Hepatocyte (in vitro differentiated cells): ENCODE data around the gene WDR38. TPM values are rescaled to one million over a fixed set of nuclear protein-coding genes. Genes with fewer than 3 reads are reported as not detected.

Experiments used
- DNase-seq: peaks from one replicate; pipeline ENCODE4 v3.0.0-alpha.2; 2016; ENCODE audit warnings: low spot score
- H2AFZ ChIP-seq: fragments of 200-600 bp; sonication (generic); 2 replicates; pipeline ENCODE4 v1.6.0; 2016; ENCODE audit warnings: antibody characterized with exemption, mild to moderate bottlenecking
- H3K27ac ChIP-seq: fragments of 200-600 bp; sonication (generic); 2 replicates; pipeline ENCODE4 v1.5.1; 2016; ENCODE audit warnings: mild to moderate bottlenecking
- H3K27me3 ChIP-seq: fragments of 200-600 bp; sonication (generic); 2 replicates; pipeline ENCODE4 v1.6.1; 2016
- H3K36me3 ChIP-seq: fragments of 200-600 bp; sonication (generic); replicated peaks from 2 replicates; pipeline ENCODE4 v1.5.1; 2016; ENCODE audit warnings: low read depth; ENCODE audit not compliant: insufficient read depth
- H3K4me1 ChIP-seq: fragments of 200-600 bp; sonication (generic); 2 replicates; pipeline ENCODE4 v1.5.1; 2016; ENCODE audit warnings: mild to moderate bottlenecking, moderate library complexity; ENCODE audit not compliant: insufficient read depth
- H3K4me2 ChIP-seq: fragments of 200-600 bp; sonication (generic); 2 replicates; pipeline ENCODE4 v1.6.0; 2016
- H3K4me3 ChIP-seq: fragments of 200-600 bp; sonication (generic); 2 replicates; pipeline ENCODE4 v1.5.1; 2016; ENCODE audit warnings: mild to moderate bottlenecking
- H3K79me2 ChIP-seq: fragments of 200-600 bp; sonication (generic); 2 replicates; pipeline ENCODE4 v1.6.0; 2017; ENCODE audit warnings: mild to moderate bottlenecking
- H3K9me2 ChIP-seq: fragments of 200-600 bp; sonication (generic); replicated peaks from 2 replicates; pipeline ENCODE4 v1.6.0; 2017; ENCODE audit warnings: mild to moderate bottlenecking; ENCODE audit not compliant: insufficient read depth
- H3K9me3 ChIP-seq: fragments of 200-600 bp; sonication (generic); 2 replicates; pipeline ENCODE4 v1.5.1; 2016; ENCODE audit warnings: low read depth, mild to moderate bottlenecking
- H4K20me1 ChIP-seq: fragments of 200-600 bp; sonication (generic); 2 replicates; pipeline ENCODE4 v1.6.0; 2016; ENCODE audit warnings: mild to moderate bottlenecking; ENCODE audit not compliant: insufficient read depth, poor library complexity, severe bottlenecking
- CTCF ChIP-seq: fragments of 200-600 bp; sonication (generic); IDR thresholded peaks from 2 replicates; pipeline ENCODE4 v1.5.1; 2016; ENCODE audit warnings: antibody characterized with exemption, mild to moderate bottlenecking; ENCODE audit not compliant: poor library complexity
- EZH2 ChIP-seq: fragments of 200-600 bp; sonication (generic); IDR thresholded peaks from 2 replicates; pipeline ENCODE4 v1.6.1; 2016; ENCODE audit warnings: antibody characterized with exemption, mild to moderate bottlenecking, borderline replicate concordance
- EZH2phosphoT487 ChIP-seq: fragments of 200-600 bp; sonication (generic); IDR thresholded peaks from one replicate; pipeline ENCODE4 v1.6.1; 2018; ENCODE audit warnings: antibody characterized with exemption, mild to moderate bottlenecking, low read depth, moderate library complexity; ENCODE audit not compliant: unreplicated experiment, severe bottlenecking
- WGBS: methylation state at CpG from one replicate; pipeline ENCODE4 v1.1.6; 2016; ENCODE audit warnings: low lambda C conversion rate; ENCODE audit errors: missing lambda C conversion rate; 5-methylcytosine and 5-hydroxymethylcytosine counted together
- polyA plus RNA-seq: library from polyadenylated mRNA; unstranded; fragments of >200 nt; fragmentation: Nextera tagmentation; extraction: Ambion mirVana; gene quantifications from 2 replicates; pipeline ENCODE4 v1.2.1, GENCODE V29; 2016
- total RNA-seq: library from RNA; depleted of rRNA; stranded (reverse); fragments of >200 nt; gene quantifications from 2 replicates; pipeline ENCODE4 v1.2.3, GENCODE V29; 2014

Gene WDR38
- total and polyA plus RNA-seq, 2 experiments from 2014 or later = not detected

GRCh38 chr9:124808246-124808956, 44.9 kb upstream of the WDR38 start:
- Histone ChIP-seq H3K9me3 (no peaks in the 10 kb centered on the region), H3K9me2 (no peaks in the 10 kb centered on the region), H3K27me3 (no peaks in the 10 kb centered on the region), H3K4me2 (no peak overlapping the region), H3K36me3 (no peaks in the 10 kb centered on the region), H4K20me1 (no peaks in the 10 kb centered on the region), H3K4me3 (no peak overlapping the region), H3K27ac (no peak overlapping the region), H2AFZ (no peak overlapping the region), H3K79me2 (no peaks in the 10 kb centered on the region), H3K4me1 (peaks cover 27% of the 10 kb centered on the region)
- DNase-seq = no peak
- 88% methylated on average over 12 of the region's 12 CpGs for WGBS
- TF ChIP-seq EZH2phosphoT487 = no peak
- no peak for TF ChIP-seq CTCF
- no peak for TF ChIP-seq EZH2

- no peak for DNase-seq
- Histone ChIP-seq H3K4me3 (no peak overlapping the region), H3K9me3 (no peaks in the 10 kb centered on the region), H3K36me3 (no peaks in the 10 kb centered on the region), H2AFZ (no peak overlapping the region), H3K4me1 (peaks cover 28% of the 10 kb centered on the region), H3K27ac (no peak overlapping the region), H3K4me2 (no peak overlapping the region), H3K9me2 (no peaks in the 10 kb centered on the region), H3K79me2 (no peaks in the 10 kb centered on the region), H3K27me3 (no peaks in the 10 kb centered on the region), H4K20me1 (no peaks in the 10 kb centered on the region)
- 85% methylated on average over 6 of the region's 6 CpGs for WGBS
- TF ChIP-seq EZH2phosphoT487 (no peak), EZH2 (no peak), CTCF (no peak)
These were observed 44.0 kb upstream of the WDR38 start for GRCh38 chr9:124809211-124809610.

GRCh38 chr9:124809741-124810500, 43.3 kb upstream of the WDR38 start:
- no peaks in the 10 kb centered on the region for H3K9me2 ChIP-seq
- DNase-seq = no peak
- no peaks in the 10 kb centered on the region for H4K20me1 ChIP-seq
- H3K79me2 ChIP-seq = no peaks in the 10 kb centered on the region
- H3K27me3 ChIP-seq = no peaks in the 10 kb centered on the region
- H3K27ac ChIP-seq = peak overlapping the region; percentile 91
- H3K36me3 ChIP-seq = no peaks in the 10 kb centered on the region
- 96% methylated on average over 60 of the region's 60 CpGs for WGBS
- no peak overlapping the region for H3K4me3 ChIP-seq
- no peak overlapping the region for H3K4me2 ChIP-seq
- no peak overlapping the region for H2AFZ ChIP-seq
- H3K9me3 ChIP-seq = no peaks in the 10 kb centered on the region
- TF ChIP-seq EZH2 = no peak
- no peak for TF ChIP-seq EZH2phosphoT487
- no peak for TF ChIP-seq CTCF
- peaks cover 28% of the 10 kb centered on the region for H3K4me1 ChIP-seq
